Body of pancreas (tissue), 4 donors: Measurements from ENCODE around the gene ACKR3.

Source experiments
- CTCF ChIP-seq, 7 experiments: fragments of 450-650 bp in 4 of 7; fragments of 200-600 bp in 3 of 7; sonication (generic) in 3 of 7; IDR thresholded peaks; one replicate each; pipeline ENCODE4 v1.5.1; 2016 to 2019; ENCODE audit warnings: antibody characterized with exemption in 7 of 7
- POLR2A ChIP-seq, 3 donors: fragments of 450-650 bp; IDR thresholded peaks; one replicate each; pipeline ENCODE4 v1.6.1; 2016; ENCODE audit warnings: antibody characterized with exemption in 3 of 3, mild to moderate bottlenecking in 2 of 3

GRCh38 chr2:236621786-236622185, 52.2 kb downstream of the ACKR3 start:
- TF ChIP-seq CTCF (IDR thresholded peaks at IDR 0.05): no peak
- no peak for TF ChIP-seq POLR2A (IDR thresholded peaks at IDR 0.05)
